ENCODE results near the gene STAM2. TPM values are rescaled to one million over a fixed set of nuclear protein-coding genes. Genes with fewer than 3 reads are reported as not detected.

Gene STAM2
- total RNA-seq, 1 experiment from 2014 or later = 14.2 TPM

DNA sequence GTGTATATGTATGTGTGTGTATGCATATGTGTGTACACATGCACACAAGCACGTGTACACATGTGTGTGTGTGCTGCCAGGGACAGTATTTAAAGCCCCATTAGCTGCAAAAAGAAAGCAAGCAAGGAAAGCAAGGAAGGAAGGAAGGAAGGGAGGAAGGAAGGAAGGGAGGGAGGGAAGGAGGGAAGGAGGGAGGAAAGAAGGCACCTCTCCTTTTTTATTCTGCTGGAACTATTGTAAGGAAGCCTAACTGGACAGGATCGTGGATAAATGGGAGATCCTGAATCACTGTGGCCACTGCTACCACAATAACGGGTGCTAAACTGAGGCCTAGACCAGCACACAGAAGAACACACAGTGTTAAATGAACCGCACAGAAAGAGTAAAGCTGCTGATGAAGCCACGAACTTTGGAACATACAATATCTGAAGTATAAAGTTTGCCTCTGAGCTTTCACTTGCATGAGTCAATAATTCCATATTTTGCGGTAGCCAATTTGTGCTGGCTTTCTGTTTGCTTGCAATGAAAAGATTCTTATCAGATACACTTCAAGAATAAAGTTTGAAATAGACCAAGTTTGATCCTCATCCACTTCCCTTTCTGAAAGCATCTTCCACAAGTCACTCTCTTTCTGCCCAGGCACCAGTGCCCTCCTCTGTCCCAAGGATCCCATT lies 92.2 kb downstream of the STAM2 start:
- Histone ChIP-seq H4K5ac (ENCODE audit: insufficient read length, low read depth, low read length) (no peak overlapping the region), H2BK5ac (ENCODE audit: insufficient read length, low read length) (no peak overlapping the region), H3T11ph (ENCODE audit: low read length) (no peak overlapping the region), H3K23ac (ENCODE audit: insufficient read length, low read depth, low read length) (no peak overlapping the region), H2AK5ac (ENCODE audit: insufficient read length, low read length) (no peak overlapping the region), H3K4me1 (ENCODE audit: insufficient read depth, low read length) (no peaks in the 10 kb centered on the region), H3K79me2 (ENCODE audit: insufficient read depth, low read length) (no peaks in the 10 kb centered on the region), H3K18ac (ENCODE audit: insufficient read length, low read depth, low read length) (no peak overlapping the region), H4K91ac (ENCODE audit: insufficient read length, low read depth, low read length) (no peak overlapping the region), H3K27ac (ENCODE audit: insufficient read length, low read depth, low read length) (no peak overlapping the region), H4K20me1 (ENCODE audit: control insufficient read depth, insufficient read depth, insufficient read length) (no peaks in the 10 kb centered on the region), H3K9ac (ENCODE audit: extremely low read depth, insufficient read length, low read length) (no peak overlapping the region), H3K14ac (ENCODE audit: insufficient read depth, low read length) (no peak overlapping the region), H3K4me2 (ENCODE audit: insufficient read depth, insufficient read length, low read length) (no peak overlapping the region), H3K27me3 (ENCODE audit: insufficient read depth, low read length) (no peaks in the 10 kb centered on the region), H4K8ac (replicated peaks; ENCODE audit: insufficient read length, low read depth, low read length) (no peak overlapping the region), H3K4ac (ENCODE audit: low read depth, low read length) (no peak overlapping the region), H2BK15ac (ENCODE audit: low read depth, low read length) (no peak overlapping the region), H2BK12ac (ENCODE audit: insufficient read length, low read depth, low read length) (no peak overlapping the region), H2BK20ac (ENCODE audit: low read depth, low read length, poor library complexity, severe bottlenecking) (no peak overlapping the region), H2BK120ac (ENCODE audit: low read depth, low read length, poor library complexity, severe bottlenecking) (no peak overlapping the region), H3K23me2 (ENCODE audit: insufficient read length, low read depth, low read length, poor library complexity, severe bottlenecking) (no peaks in the 10 kb centered on the region), H3K9me3 (ENCODE audit: control insufficient read depth, low read depth, low read length) (no peaks in the 10 kb centered on the region), H2AFZ (ENCODE audit: low read length) (no peak overlapping the region), H3K79me1 (ENCODE audit: insufficient read depth, low read depth, low read length, poor library complexity, severe bottlenecking) (no peaks in the 10 kb centered on the region), H3K56ac (ENCODE audit: insufficient read length, low read depth, low read length) (no peak overlapping the region)
- Mint-ChIP-seq H3K4me3 (no peak overlapping the region), H3K9me3 (no peaks in the 10 kb centered on the region), H3K4me1 (no peaks in the 10 kb centered on the region), H3K27ac (no peak overlapping the region), H3K36me3 (ENCODE audit: insufficient read depth in 1 of 3, low read depth in 3 of 3) (no peaks in the 10 kb centered on the region; a peak in 1 of 7 replicates), H3K27me3 (ENCODE audit: low read depth) (no peaks in the 10 kb centered on the region; the same call in 1 of the 2 replicates)
- no CpG with 5 or more reads among the region's 6 CpGs for WGBS (ENCODE audit: extremely low coverage, insufficient read length, low lambda C conversion rate)
- TF ChIP-seq, protein P1, sequence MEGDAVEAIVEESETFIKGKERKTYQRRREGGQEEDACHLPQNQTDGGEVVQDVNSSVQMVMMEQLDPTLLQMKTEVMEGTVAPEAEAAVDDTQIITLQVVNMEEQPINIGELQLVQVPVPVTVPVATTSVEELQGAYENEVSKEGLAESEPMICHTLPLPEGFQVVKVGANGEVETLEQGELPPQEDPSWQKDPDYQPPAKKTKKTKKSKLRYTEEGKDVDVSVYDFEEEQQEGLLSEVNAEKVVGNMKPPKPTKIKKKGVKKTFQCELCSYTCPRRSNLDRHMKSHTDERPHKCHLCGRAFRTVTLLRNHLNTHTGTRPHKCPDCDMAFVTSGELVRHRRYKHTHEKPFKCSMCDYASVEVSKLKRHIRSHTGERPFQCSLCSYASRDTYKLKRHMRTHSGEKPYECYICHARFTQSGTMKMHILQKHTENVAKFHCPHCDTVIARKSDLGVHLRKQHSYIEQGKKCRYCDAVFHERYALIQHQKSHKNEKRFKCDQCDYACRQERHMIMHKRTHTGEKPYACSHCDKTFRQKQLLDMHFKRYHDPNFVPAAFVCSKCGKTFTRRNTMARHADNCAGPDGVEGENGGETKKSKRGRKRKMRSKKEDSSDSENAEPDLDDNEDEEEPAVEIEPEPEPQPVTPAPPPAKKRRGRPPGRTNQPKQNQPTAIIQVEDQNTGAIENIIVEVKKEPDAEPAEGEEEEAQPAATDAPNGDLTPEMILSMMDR (conservative IDR thresholded peaks at IDR 0.05) = no peak
- DNase-seq = no peak

Data from H9 (cell line).